Vagina (tissue), 2 donors: ENCODE results near the gene DAZ1.
"Not testable (repeated sequence)": the region's sequence is repeated elsewhere in the genome, so short reads cannot be mapped to it uniquely, and the experiment has no call there.

Source experiments
- CTCF ChIP-seq, 3 experiments: fragments of 450-650 bp in 2 of 3; fragments of 200-600 bp in 1 of 3; sonication (generic) in 1 of 3; IDR thresholded peaks; one replicate each; pipeline ENCODE4 v1.5.1; 2017 to 2019; ENCODE audit warnings: antibody characterized with exemption in 3 of 3, mild to moderate bottlenecking in 2 of 3, moderate library complexity in 2 of 3
- POLR2A ChIP-seq, 2 donors: fragments of 450-650 bp; IDR thresholded peaks; one replicate each; pipeline ENCODE4 v1.6.1; 2017; ENCODE audit warnings: antibody characterized with exemption in 2 of 2, mild to moderate bottlenecking in 2 of 2, moderate library complexity in 2 of 2

GRCh38 chrY:23207455-23207854, 8.6 kb upstream of the DAZ1 start:
- TF ChIP-seq CTCF, POLR2A (IDR thresholded peaks at IDR 0.05): not testable (repeated sequence)
